Measurements from ENCODE around the gene MAP3K13. TPM values are rescaled to one million over a fixed set of nuclear protein-coding genes. Genes with fewer than 3 reads are reported as not detected.

Gene MAP3K13
- total and polyA plus RNA-seq, 2 experiments from 2014 or later: 43.8 to 65.3 TPM

GRCh38 chr3:185504636-185505035 lies 141.7 kb downstream of the MAP3K13 start:
- H3K79me2 ChIP-seq: no peaks in the 10 kb centered on the region
- H2AFZ ChIP-seq: no peak overlapping the region
- no peaks in the 10 kb centered on the region for H3K36me3 ChIP-seq (replicated peaks; ENCODE audit: insufficient read depth, low read depth)
- H3K9me2 ChIP-seq (replicated peaks; ENCODE audit: insufficient read depth): no peaks in the 10 kb centered on the region
- H3K4me3 ChIP-seq: no peak overlapping the region
- no peaks in the 10 kb centered on the region for H3K27me3 ChIP-seq
- H3K4me1 ChIP-seq (ENCODE audit: insufficient read depth): no peaks in the 10 kb centered on the region
- no peak for DNase-seq (ENCODE audit: low spot score)
- H3K4me2 ChIP-seq: no peak overlapping the region
- H3K27ac ChIP-seq: no peak overlapping the region
- H3K9me3 ChIP-seq (ENCODE audit: low read depth): no peaks in the 10 kb centered on the region
- WGBS (ENCODE audit: low lambda C conversion rate, missing lambda C conversion rate): 82% methylated on average over 3 of the region's 3 CpGs
- no peak for TF ChIP-seq EZH2phosphoT487 (IDR thresholded peaks at IDR 0.05; ENCODE audit: low read depth, severe bottlenecking, unreplicated experiment)
- no peaks in the 10 kb centered on the region for H4K20me1 ChIP-seq (ENCODE audit: insufficient read depth, poor library complexity, severe bottlenecking)

- TF ChIP-seq EZH2 (IDR thresholded peaks at IDR 0.05; ENCODE audit: borderline replicate concordance) (no peak), EZH2phosphoT487 (IDR thresholded peaks at IDR 0.05; ENCODE audit: low read depth, severe bottlenecking, unreplicated experiment) (no peak), CTCF (IDR thresholded peaks at IDR 0.05; ENCODE audit: poor library complexity) (no peak)
Observed at GRCh38 chr3:185507883-185508282, 144.9 kb downstream of the MAP3K13 start.

GRCh38 chr3:185508335-185508991 lies 145.5 kb downstream of the MAP3K13 start:
- no peak overlapping the region for H3K4me2 ChIP-seq
- no peak overlapping the region for H2AFZ ChIP-seq
- no peaks in the 10 kb centered on the region for H3K79me2 ChIP-seq
- H3K27me3 ChIP-seq: no peaks in the 10 kb centered on the region
- no peak for TF ChIP-seq EZH2 (IDR thresholded peaks at IDR 0.05; ENCODE audit: borderline replicate concordance)
- H3K4me1 ChIP-seq (ENCODE audit: insufficient read depth): no peaks in the 10 kb centered on the region
- no peak for DNase-seq (ENCODE audit: low spot score)
- H3K27ac ChIP-seq: no peak overlapping the region
- H3K9me3 ChIP-seq (ENCODE audit: low read depth): no peaks in the 10 kb centered on the region
- H3K36me3 ChIP-seq (replicated peaks; ENCODE audit: insufficient read depth, low read depth): no peaks in the 10 kb centered on the region
- H3K4me3 ChIP-seq: no peak overlapping the region
- no peaks in the 10 kb centered on the region for H3K9me2 ChIP-seq (replicated peaks; ENCODE audit: insufficient read depth)
- WGBS (ENCODE audit: low lambda C conversion rate, missing lambda C conversion rate): 91% methylated on average over 19 of the region's 19 CpGs
- H4K20me1 ChIP-seq (ENCODE audit: insufficient read depth, poor library complexity, severe bottlenecking): no peaks in the 10 kb centered on the region

More at GRCh38 chr3:185507883-185508282, 144.9 kb downstream of the MAP3K13 start:
- H4K20me1 ChIP-seq (ENCODE audit: insufficient read depth, poor library complexity, severe bottlenecking): no peaks in the 10 kb centered on the region
- no peaks in the 10 kb centered on the region for H3K79me2 ChIP-seq
- DNase-seq (ENCODE audit: low spot score): no peak
- no peak overlapping the region for H3K4me2 ChIP-seq
- WGBS (ENCODE audit: low lambda C conversion rate, missing lambda C conversion rate): 82% methylated on average over 6 of the region's 6 CpGs
- no peak overlapping the region for H3K4me3 ChIP-seq
- H3K27ac ChIP-seq: no peak overlapping the region
- no peaks in the 10 kb centered on the region for H3K9me3 ChIP-seq (ENCODE audit: low read depth)
- H2AFZ ChIP-seq: no peak overlapping the region
- H3K4me1 ChIP-seq (ENCODE audit: insufficient read depth): no peaks in the 10 kb centered on the region
- no peaks in the 10 kb centered on the region for H3K27me3 ChIP-seq
- no peaks in the 10 kb centered on the region for H3K36me3 ChIP-seq (replicated peaks; ENCODE audit: insufficient read depth, low read depth)
- H3K9me2 ChIP-seq (replicated peaks; ENCODE audit: insufficient read depth): no peaks in the 10 kb centered on the region

GRCh38 chr3:185511711-185512110 lies 148.8 kb downstream of the MAP3K13 start:
- H2AFZ ChIP-seq: no peak overlapping the region
- TF ChIP-seq CTCF (IDR thresholded peaks at IDR 0.05; ENCODE audit: poor library complexity) (no peak), EZH2 (IDR thresholded peaks at IDR 0.05; ENCODE audit: borderline replicate concordance) (no peak), EZH2phosphoT487 (IDR thresholded peaks at IDR 0.05; ENCODE audit: low read depth, severe bottlenecking, unreplicated experiment) (no peak)
- no peaks in the 10 kb centered on the region for H3K4me1 ChIP-seq (ENCODE audit: insufficient read depth)
- no peak overlapping the region for H3K4me3 ChIP-seq
- no peaks in the 10 kb centered on the region for H3K9me3 ChIP-seq (ENCODE audit: low read depth)
- no peaks in the 10 kb centered on the region for H3K79me2 ChIP-seq
- no peaks in the 10 kb centered on the region for H3K27me3 ChIP-seq
- no peak overlapping the region for H3K4me2 ChIP-seq
- WGBS (ENCODE audit: low lambda C conversion rate, missing lambda C conversion rate): 84% methylated on average over 4 of the region's 4 CpGs
- no peak overlapping the region for H3K27ac ChIP-seq
- DNase-seq (ENCODE audit: low spot score): no peak
- no peaks in the 10 kb centered on the region for H3K36me3 ChIP-seq (replicated peaks; ENCODE audit: insufficient read depth, low read depth)
- H3K9me2 ChIP-seq (replicated peaks; ENCODE audit: insufficient read depth): no peaks in the 10 kb centered on the region
- H4K20me1 ChIP-seq (ENCODE audit: insufficient read depth, poor library complexity, severe bottlenecking): no peaks in the 10 kb centered on the region

All from hepatocyte (in vitro differentiated cells).